Ramos (cell line): ENCODE results near the gene CHST12.

Source experiments
- in situ Hi-C: fragments of 300-500 bp; cut with MboI; formaldehyde crosslinking; loops from one replicate; pipeline ENCODE4 v1.14.3; 2022; ENCODE audit warnings: low sequenced_read_pairs; ENCODE audit not compliant: unreplicated experiment

CHST12 gene

DNA sequence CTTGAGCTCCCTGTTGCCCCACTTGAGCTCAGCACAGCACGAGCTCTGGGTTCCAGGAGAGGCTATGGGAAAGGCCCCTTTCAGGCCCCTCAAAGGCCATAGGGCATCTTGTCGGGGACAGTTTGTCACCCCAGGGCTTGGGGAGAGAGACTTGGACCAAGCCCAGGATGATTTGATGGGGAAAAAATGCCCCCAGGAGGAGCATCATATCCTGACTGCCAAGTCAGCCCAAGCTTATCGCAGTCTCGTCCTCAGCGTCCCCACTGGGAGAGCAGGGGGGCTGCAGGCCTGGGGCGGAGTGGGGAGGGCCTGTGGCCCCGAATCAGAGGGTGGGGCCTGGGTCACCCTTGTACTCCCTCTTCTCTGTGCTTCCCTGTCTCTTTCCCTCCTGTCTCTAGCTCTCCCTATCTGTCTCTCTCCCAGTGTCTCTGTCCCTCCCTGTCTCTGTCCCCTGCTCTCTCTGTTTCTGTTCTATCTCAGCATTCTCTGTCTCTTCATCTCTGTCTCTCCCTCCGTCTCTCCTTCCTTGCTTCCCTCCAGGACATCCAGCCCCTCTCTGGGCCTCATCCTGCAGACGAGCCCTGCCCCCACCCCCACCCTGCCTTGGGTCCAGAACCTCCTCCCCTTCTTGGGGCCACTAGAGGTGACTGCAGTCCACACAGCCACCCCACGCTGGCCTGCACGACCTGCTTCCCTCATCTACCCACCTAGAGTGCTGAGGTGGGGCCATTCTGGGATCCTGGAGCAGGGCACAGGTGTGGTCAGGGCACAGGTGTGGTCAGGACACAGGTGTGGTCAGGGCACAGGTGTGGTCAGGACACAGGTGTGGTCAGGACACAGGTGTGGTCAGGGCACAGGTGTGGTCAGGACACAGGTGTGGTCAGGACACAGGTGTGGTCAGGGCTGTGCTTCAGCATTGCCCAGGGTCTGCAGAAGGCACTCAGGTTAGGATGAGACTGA is 90.1 kb downstream of the CHST12 start:
- in situ Hi-C loops = no loop called here

DNA sequence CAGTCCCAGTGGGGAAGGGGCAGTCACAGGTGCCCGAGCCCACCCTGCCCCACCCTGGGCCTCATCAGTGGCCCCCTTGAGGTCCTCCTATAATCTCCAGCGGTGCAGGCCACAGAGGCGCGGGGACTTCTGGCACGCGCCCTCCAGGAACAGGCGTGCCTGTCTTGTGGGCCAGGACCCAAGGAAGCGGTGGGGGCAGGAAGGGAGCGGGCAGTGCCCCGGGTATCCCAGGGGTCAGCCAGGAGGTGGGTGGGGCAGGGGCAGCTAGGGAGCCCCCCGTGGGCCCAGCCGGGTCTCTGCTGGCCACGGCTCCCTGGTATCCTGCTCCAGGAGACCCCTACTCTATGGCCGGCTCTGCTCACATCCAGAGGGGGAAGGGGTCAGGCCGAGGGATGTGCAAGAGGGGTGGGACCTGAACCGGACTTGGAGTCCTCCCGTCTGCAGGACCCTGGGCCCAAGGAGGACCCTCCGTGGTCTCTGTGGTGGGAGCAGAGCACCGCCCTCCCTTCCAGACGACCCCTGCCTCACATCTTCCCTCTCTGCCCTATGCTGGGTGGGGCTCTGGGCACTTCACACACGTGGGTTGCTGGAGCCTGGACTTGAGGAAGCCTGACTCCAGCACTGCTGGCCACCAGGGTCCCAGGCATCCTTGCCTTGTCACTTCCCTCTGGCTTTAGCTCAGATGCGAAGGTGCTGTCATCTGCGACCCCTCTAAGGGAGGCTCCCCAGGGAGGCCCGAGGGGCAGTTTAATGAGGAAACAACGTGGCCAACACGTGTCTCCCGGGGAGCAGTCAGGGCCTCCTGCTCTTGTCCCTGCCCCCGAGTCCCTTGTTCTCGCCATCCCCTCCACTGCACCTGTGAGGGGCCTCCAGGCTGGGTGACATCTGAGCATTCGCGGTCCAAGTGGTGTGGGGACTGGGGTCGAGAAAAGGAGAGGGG is 91.0 kb downstream of the CHST12 start:
- in situ Hi-C loops = no loop called here

DNA sequence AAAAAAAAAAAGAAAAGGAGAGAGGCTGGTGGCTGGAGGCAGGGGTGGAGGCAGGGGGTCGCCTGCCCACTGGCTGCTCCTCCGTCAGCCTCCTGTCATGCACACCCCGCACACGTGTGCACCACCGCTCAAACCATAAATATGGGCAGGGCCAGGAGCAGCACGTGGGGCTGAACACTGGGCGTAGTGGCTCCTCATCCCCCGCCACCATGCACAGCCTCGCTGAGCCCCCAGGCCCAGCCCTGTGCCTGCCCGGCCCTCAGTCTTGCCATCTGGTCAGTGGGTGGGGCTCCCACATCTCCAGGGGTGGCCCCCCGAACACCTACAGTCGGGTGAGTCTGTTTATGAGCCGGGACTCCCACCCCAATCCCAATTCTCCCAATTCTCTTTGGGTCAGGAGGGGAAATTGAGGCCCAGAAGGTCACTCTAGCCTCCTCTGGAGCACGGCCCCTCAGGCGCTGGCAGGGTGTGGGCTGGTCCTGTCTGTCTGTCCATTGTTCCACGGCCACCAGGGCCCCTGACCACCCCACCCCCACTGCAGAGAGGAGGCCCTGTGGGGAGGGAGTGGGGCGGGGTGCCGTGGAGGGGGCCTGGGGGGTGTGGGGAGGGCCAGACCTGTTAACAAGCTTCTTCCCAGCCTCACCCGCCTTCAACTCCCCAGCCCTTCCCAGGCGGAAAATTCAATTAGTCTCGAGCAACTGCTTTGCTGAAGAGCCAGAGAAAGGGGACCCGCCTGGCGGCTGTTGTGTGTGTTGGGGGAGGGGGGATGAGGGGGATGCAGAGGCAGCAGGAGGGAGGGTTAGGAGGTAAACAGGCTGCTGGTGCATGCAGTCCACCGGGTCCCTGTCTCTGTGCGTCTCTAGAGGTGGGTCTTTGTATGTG is 92.2 kb downstream of the CHST12 start:
- in situ Hi-C loops = no loop called here

DNA sequence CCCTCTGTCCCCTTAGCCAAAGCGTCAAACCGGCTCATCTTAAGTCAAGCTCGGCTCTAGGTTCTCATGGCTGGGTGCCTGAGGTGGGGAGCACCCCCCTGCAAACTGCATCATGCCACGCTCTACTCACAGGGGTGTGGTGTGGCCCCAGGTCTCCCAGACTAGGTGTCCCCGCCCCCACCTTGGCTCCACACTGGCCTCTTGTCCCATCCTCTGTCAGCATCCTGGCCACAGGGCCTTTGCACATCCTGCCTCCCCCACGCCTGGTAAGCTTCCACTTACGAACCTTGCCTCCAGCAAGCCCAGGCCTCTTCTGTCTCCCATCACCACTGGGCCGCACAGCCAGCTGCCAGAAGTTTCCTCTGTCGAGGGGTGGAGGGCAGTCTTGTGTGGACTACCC is 93.0 kb downstream of the CHST12 start:
- in situ Hi-C loops = no loop called here

DNA sequence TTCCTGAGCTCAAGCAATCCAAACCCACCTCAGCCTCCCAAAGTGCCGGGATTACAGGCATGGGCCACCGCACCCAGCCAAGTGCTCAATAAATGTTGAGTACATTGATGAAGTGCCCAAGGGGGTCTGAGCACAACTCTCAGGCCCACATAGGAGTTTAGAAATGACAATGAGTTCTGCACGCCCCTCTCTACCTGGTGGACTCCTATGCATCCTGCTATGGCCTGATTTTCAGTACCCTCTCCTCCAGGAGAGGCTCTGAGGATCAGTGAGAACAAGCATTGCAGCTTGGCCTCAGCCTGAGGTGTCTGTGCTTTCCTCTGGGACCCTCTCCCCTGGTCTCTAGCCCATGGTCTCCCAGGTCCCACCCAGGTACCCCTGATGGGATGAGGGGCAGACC is 93.7 kb downstream of the CHST12 start:
- in situ Hi-C loops = no loop called here

DNA sequence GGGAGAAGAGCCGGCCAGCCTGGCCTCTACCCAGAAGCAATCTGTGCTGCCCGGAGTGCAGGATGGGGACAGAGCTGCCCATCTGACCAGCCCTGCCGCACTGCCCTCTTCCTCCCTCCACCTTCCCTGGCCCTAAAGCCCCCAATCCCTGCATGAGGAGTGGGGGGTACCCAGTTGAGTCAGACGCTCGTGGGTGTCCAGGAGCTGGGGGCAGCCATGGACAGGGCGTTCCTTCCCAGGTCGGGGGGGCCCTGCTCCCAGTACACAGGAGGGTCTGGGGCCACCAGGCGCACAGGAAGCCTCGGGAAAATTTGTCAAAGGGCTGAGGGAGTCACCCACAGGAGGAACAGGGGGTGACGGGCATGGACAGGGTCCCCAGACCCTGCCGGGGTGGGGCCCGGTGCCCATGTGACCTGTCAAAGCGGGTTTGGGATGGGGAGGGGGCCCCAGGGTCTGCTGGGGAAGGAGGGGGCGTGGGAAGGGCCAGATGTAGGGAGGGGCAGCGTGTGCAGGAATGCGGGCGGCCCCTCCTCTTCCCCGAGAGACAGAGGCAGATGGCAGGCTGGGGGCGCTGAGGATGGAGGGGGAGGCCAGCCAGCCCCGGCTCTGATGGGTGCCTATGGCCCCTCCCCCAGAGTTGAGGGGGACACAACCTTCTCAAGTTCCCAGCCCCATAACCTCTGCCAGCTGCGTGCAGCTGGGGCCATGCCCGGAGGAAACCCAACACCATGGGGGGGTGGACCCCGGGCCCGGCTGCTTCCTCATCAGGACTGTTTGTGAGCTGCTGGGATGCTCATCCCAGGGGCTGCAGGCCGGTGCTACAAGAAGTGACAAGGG is 94.3 kb downstream of the CHST12 start:
- in situ Hi-C loops = no loop called here
